ENCODE measurements around the gene HDX. TPM values are rescaled to one million over a fixed set of nuclear protein-coding genes. Genes with fewer than 3 reads are reported as not detected.

HDX gene
- total RNA-seq, 4 donors from 2014 or later = 5.0 to 50.2 (median 15.8) TPM

GRCh38 chrX:84477114-84477513 lies 25.1 kb downstream of the HDX start:
- intact Hi-C loops (cut with DNase I; ENCODE audit: low total_unique reads) = no loop called here
- no peaks in the 10 kb centered on the region for H3K36me3 ChIP-seq
- no peak overlapping the region for H3K27ac ChIP-seq
- H3K4me1 ChIP-seq = no peaks in the 10 kb centered on the region
- H3K27me3 ChIP-seq = no peaks in the 10 kb centered on the region
- no peak for TF ChIP-seq POLR2A (IDR thresholded peaks at IDR 0.05)
- TF ChIP-seq CTCF (IDR thresholded peaks at IDR 0.05) = no peak
- no peak overlapping the region for H3K4me3 ChIP-seq
- DNase-seq = no peak
- H3K9me3 ChIP-seq = no peaks in the 10 kb centered on the region

DNA sequence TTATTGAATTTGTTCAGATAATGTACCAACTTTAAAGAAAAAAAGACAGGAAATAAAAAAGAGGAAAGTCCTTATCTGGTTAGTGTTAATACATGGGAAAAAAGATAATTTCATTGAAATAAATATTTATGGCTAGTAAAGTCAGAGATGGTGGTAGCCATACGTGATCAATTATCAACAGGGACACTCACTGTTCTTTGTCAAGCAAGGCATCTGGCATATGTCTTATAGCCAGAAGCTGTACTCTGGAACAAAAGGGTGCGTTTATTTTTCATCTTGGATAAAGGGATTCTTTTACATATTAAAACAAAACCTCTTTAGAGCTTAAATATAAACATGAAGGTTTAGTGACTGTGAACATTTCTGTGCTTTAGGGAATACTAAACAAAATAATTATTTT lies 26.7 kb downstream of the HDX start:
- H3K36me3 ChIP-seq = no peaks in the 10 kb centered on the region
- intact Hi-C loops (cut with DNase I; ENCODE audit: low total_unique reads) = no loop called here
- no peak for DNase-seq
- no peak overlapping the region for H3K4me3 ChIP-seq
- TF ChIP-seq POLR2A (IDR thresholded peaks at IDR 0.05) (no peak), CTCF (IDR thresholded peaks at IDR 0.05) (no peak)
- no peak overlapping the region for H3K27ac ChIP-seq
- H3K27me3 ChIP-seq = no peaks in the 10 kb centered on the region
- no peaks in the 10 kb centered on the region for H3K4me1 ChIP-seq
- no peaks in the 10 kb centered on the region for H3K9me3 ChIP-seq

DNA sequence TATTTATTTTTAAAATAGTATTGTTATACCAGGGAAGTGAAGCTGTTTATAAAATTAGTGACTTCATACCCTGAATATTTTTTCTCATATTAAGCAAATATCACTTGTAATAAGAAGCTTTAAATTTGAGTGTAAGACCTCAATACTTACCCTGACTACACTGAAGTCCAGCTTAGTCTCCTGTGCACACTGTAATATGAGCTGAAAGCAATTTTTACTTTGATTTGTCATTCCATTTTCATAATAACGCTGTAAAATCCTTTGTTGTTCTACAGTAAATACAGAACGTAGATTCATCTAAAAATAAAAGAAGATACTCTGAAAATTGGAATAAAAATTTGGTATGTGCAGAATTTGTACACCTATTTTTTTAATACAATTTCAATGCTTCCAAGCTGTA lies 27.2 kb downstream of the HDX start:
- no peaks in the 10 kb centered on the region for H3K4me1 ChIP-seq
- no peak for DNase-seq
- intact Hi-C loops (cut with DNase I; ENCODE audit: low total_unique reads) = no loop called here

GRCh38 chrX:84469226-84469625 lies 33.0 kb downstream of the HDX start:
- no peaks in the 10 kb centered on the region for H3K9me3 ChIP-seq
- TF ChIP-seq CTCF (IDR thresholded peaks at IDR 0.05) (no peak), POLR2A (IDR thresholded peaks at IDR 0.05) (no peak)
- no peaks in the 10 kb centered on the region for H3K36me3 ChIP-seq
- no peaks in the 10 kb centered on the region for H3K4me1 ChIP-seq
- no peak overlapping the region for H3K4me3 ChIP-seq
- DNase-seq = no peak
- no peaks in the 10 kb centered on the region for H3K27me3 ChIP-seq
- no peak overlapping the region for H3K27ac ChIP-seq
- intact Hi-C loops (cut with DNase I; ENCODE audit: low total_unique reads) = no loop called here

More for the DNA sequence above, 27.2 kb downstream of the HDX start:
- no peaks in the 10 kb centered on the region for H3K36me3 ChIP-seq
- no peaks in the 10 kb centered on the region for H3K27me3 ChIP-seq
- TF ChIP-seq CTCF (IDR thresholded peaks at IDR 0.05) (no peak), POLR2A (IDR thresholded peaks at IDR 0.05) (no peak)
- no peak overlapping the region for H3K4me3 ChIP-seq
- H3K27ac ChIP-seq = no peak overlapping the region
- no peaks in the 10 kb centered on the region for H3K9me3 ChIP-seq

DNA sequence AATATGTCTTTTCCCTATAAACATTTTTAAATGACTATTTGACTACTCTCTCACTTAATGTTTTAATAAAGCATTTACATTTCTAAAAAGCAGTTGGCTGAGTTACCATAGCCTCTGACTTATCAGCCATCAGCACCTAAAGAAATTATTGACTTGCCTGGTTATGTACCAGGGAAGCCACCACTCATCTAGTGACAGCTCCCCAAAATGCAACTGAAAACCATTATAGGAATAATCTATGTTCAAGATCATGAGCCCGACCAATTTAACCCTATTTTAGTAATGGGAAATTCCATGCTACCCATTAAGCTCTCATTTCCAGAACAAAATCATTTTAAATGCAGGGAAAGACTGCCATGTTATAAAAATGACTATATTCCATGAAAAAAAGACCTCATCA lies 34.4 kb downstream of the HDX start:
- TF ChIP-seq POLR2A (IDR thresholded peaks at IDR 0.05) (no peak), CTCF (IDR thresholded peaks at IDR 0.05) (no peak)
- Histone ChIP-seq H3K4me1 (no peaks in the 10 kb centered on the region), H3K36me3 (no peaks in the 10 kb centered on the region), H3K27ac (no peak overlapping the region), H3K4me3 (no peak overlapping the region), H3K9me3 (no peaks in the 10 kb centered on the region), H3K27me3 (no peaks in the 10 kb centered on the region)
- DNase-seq = no peak
- intact Hi-C loops (cut with DNase I; ENCODE audit: low total_unique reads) = no loop called here

All from uterus (tissue), 4 donors.